ELR (cell line): ENCODE data around the gene IL3.

Experiments
- DNase-seq: peaks from one replicate; pipeline ENCODE4 v3.0.0-alpha.2; 2015; ENCODE audit warnings: low read depth

The IL3 gene

DNA sequence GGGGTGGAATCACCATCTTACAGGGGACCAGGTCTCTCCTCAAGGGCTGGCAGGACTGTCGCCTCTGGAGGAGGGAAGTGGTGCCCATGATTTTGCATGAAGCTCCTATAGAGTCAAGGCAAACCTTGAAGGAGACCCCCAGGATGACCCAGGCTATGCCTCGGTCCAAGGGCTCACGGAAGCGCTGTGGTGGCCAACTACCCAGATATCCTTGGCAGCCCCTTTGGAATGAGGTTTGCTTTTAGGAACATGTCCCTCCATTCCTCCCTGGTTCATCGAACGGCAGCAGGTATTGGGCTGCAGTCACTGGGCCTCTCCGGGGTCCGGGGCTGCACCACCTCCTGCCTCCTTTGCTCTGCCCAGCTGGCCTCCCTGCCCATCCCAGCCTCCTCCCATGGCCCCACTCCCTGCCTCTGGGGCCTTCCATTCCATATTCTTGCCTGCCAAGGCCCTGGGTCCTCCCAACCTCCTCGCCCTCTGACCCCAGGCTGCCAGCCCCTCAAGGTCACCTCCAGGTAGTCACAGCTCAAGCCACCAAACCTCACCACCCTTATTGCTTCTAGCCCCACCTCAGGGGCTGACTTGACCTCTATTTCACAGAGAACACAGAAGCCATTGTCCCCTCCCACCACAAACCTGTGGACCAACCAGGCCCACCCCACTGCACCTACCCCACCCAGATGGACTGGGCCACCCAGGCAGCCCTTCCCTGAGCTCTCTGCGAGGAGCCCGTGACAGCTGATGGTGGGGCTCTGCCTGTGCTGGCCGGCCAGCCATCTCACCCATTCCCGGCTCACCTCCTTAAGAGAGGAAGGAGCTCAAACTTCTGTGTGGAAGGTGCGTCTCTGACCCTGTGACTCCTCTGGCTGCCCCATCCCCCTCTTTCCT is 3.6 kb upstream of the IL3 start:
- DNase-seq = no peak

- DNase-seq = no peak
Observed at GRCh38 chr5:132057498-132058255, 2.8 kb upstream of the IL3 start.

- DNase-seq = no peak
Observed at GRCh38 chr5:132058646-132059042, 1.8 kb upstream of the IL3 start.

- no peak for DNase-seq
Observed at GRCh38 chr5:132059043-132059695, 1.3 kb upstream of the IL3 start.

DNA sequence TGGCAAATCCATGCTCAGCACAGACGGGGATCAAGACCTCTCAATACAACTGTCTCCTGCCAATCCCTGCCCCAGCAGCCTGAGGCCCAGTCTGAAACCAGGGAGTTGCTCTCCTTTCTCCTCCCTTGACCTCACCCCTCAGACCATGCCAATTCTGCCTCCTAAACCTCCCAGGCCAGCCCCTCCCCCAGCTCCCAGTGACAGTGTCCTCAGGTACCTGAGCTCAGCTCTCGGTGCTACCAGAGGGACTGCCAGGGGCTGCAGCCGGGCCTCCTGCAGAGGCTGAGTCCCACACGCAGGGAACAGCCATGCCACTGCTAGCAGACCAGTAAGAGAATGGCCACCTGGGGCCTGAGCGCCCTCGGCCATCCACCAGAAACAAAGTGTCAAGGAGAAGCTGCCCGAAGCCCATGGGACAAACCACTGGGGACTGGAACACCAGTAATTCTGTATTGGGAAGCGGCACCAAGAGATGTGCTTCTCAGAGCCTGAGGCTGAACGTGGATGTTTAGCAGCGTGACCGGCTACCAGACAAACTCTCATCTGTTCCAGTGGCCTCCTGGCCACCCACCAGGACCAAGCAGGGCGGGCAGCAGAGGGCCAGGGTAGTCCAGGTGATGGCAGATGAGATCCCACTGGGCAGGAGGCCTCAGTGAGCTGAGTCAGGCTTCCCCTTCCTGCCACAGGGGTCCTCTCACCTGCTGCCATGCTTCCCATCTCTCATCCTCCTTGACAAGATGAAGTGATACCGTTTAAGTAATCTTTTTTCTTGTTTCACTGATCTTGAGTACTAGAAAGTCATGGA is 557 bp upstream of the IL3 start:
- no peak for DNase-seq

DNA sequence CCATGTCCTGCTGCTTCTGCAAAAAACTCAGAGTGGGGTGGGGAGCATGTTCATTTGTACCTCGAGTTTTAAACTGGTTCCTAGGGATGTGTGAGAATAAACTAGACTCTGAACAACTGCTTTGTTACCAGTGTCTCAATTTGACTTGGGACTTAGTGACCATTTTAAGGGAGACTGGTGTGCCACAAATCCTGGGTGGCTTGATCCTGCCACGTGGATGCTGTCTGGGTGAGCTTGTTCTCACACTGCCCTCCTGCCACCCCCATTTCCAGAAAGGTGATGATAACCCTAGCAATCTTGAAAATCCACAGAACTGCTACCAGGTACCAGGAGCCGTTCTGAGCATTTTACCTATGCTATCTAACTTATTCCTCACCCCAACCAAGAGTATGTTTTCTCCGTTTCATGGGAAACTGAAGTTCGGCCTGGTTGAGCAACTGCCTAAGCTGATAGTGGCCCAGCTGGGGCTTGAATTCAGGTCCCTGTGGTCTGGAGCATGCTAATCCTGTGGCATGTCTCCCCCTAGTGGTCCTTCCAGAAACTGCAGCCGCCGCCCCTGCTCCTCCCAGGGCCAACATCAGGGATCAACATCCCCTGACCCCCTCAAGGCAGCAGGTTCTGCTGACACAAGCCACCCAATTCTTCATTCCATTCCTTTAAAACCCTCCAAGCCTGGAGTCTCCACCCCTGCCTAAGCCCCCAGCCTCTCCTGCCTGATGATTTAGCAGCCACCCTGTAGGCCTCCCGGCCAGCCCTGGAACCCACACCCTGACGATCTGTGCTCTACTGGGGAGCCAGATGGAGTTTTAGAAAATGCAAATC is 2.8 kb downstream of the IL3 start:
- DNase-seq = peak; percentile 80

DNA sequence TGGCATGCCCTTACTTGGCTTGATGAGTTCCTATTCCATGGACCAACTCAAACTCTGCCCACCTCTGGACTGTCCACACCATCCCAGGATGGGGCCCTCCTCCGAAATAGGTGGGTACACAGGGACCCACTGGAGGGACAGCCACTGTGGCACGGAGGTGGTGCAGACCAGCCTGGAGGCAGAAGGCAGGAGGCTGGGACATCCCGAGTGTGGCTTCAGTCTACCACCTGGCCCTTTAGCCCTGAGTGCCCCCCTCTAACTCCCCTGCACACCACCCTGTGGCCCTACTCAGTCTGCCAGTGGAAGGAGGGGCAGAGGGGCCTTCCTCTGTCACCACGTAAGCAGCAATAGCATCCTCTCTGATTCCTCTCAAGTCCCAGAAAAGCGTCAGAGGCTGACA is 3.7 kb downstream of the IL3 start:
- DNase-seq = no peak

GRCh38 chr5:132064738-132065331 is 4.4 kb downstream of the IL3 start:
- DNase-seq = peak; percentile 85

DNA sequence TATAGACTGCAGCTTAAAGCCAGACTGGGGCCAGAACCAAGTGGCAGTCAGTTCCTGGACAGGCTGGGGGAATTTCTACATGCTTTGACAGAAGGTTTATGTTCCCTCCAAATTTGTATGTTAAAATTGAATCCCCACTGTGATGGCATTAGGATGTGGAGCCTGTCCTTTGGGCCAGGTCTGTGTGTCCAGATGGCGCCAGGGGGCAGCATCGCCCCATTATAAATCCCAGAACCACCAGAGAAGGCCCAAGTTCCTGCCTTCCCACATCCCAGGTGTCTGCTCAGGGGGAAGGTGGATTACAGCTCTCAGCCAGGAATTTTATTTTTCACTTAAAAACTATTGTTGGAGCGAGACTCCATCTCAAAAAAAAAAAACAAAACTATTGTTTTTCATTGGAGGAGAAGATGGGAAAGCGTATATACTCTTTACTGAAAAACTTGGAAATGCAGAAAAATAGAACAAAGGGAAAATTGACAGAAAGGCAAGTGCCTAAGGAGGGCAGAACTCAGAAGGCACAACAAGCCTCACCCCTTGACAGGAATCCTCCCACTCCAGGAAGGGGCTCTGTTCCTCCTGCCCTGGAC is 5.0 kb downstream of the IL3 start:
- DNase-seq = peak; percentile 85

- no peak for DNase-seq
Observed at GRCh38 chr5:132065951-132066701, 5.7 kb downstream of the IL3 start.

DNA sequence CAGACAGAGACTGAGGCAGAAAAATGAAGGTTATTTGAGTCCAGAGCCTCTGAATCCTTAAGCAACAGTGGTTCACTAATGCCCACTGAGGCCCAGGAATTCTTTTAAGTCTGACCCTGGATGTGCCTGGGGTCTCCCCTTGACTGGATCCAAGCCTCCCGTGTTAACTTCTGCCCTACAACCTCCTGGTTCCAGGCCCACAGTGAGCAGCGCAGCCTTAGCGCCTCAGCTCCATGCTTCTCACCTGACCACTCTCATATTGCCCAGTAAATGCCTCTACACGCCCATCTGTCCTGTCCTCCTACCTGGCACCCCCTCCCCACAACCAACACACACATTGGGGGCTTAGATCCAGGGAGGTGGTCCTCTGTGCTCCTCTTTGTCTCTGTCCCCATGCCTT is 6.4 kb downstream of the IL3 start:
- no peak for DNase-seq

GRCh38 chr5:132067451-132067850 is 7.0 kb downstream of the IL3 start:
- DNase-seq = no peak

DNA sequence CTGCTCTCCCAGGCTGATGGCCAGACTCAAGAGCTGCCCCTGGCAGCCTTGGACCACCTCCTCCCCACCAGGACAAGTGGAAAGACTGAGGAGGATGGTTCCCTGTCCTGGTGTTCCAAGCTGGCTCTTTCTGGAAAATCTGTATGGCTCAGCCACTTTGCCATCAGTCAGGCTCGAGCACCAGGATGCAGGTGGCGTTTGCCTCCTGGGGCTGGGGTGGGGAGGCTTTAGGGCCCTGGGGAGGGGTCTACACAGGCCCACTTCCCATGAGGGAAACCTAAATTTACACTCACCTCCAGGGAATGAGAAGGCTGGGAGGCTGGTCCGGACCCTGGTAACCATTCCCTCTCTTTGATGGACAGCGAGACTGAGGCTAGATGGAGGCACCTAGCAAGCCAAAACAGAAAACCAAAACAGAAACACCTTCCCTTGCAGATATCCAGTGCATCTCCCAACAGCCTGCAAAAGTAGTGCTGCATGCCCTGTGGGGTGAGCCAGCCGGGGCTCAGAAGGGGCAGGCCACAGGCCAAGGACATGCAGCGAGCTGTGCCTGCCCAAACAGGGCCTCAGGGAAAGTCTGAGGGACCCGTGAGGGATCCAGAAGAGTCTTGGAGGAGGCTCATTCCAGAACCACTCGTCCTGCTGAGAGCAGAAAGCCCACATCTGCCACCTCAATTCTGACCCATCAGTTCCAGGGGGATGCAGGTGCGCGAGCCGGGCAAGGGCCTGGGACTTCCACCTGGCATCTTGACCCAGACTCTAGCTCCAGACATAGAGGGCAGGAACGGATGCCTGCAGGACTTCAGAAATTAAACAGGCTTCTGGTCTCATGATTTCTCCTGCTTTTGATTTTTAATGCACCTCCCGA is 7.7 kb downstream of the IL3 start:
- no peak for DNase-seq

DNA sequence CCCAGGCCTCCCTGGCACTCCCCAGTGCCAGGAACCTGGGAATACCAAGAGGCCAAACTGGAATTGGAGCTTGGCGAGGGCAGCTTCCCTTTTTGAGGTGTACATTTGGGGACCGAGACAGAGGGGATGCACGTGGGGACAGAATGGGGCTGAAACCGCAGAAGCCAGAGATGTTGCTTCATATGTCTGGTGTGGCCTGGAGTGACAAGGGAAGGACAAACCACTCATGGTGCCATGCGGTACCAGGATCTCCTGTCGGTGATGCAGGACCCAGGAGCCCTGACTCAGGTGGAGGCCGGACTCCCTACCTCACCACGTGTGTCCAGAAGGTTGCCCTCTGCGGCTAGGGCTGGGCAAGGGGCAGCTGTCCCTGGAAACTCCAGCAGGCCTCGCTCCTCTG is 9.1 kb downstream of the IL3 start:
- DNase-seq = no peak

DNA sequence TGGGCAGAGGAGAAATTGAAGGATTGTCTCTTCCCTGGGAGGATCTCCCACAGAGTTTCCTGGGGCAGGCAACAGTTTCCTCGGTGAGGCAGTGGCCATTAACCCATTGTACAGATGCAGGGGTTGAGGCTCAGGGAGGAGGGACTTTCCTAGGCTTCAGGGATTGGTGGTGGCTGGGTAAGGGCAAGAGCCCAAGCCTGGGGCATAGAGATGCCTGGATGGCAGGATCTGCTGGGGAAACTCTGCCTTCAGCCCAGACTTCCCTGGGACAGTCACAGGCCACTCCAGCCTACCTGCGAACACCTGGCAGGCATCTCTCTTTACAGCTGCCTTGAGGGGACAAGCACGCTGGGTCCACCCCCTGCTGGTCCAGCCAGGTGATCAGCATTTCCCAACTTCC is 9.5 kb downstream of the IL3 start:
- DNase-seq = no peak

- DNase-seq = peak; percentile 65
Observed at GRCh38 chr5:132070460-132071337, 10.2 kb downstream of the IL3 start.

- no peak for DNase-seq
Observed at GRCh38 chr5:132071338-132071707, 10.9 kb downstream of the IL3 start.

DNA sequence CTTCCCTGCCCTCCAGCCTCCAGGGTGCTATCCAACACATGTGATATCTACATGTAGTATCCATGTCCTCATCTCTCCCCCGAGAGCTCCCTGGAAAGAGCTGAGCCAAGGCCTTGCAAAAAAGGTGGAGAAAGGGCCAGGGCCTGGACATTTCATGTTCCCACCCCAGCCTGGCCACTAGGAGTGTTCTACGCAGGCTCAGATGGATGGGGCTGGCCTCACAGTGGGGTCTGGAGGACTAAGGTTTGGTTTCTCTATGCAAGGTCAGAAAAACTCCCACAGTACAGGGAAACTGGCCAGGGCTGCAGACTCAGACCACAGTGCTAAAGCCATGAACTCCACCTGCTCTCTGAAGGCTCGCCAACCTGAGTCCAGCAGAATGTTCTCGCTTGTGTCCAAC is 11.6 kb downstream of the IL3 start:
- DNase-seq = no peak
